ENCODE data around the gene NR4A3. TPM values are rescaled to one million over a fixed set of nuclear protein-coding genes. Genes with fewer than 3 reads are reported as not detected.

NR4A3 gene
- total and polyA plus RNA-seq, 8 donors = 0.32 to 6.2 (median 0.76) TPM

GRCh38 chr9:99881769-99882168 lies 60.1 kb downstream of the NR4A3 start:
- intact Hi-C loops (cut with DNase I) = no loop called here
- Histone ChIP-seq H3K9me3 (no peaks in the 10 kb centered on the region), H3K27ac (no peak overlapping the region), H3K4me1 (no peaks in the 10 kb centered on the region), H3K27me3 (no peaks in the 10 kb centered on the region), H3K4me3 (no peak overlapping the region), H3K36me3 (no peaks in the 10 kb centered on the region)
- TF ChIP-seq, protein P1, sequence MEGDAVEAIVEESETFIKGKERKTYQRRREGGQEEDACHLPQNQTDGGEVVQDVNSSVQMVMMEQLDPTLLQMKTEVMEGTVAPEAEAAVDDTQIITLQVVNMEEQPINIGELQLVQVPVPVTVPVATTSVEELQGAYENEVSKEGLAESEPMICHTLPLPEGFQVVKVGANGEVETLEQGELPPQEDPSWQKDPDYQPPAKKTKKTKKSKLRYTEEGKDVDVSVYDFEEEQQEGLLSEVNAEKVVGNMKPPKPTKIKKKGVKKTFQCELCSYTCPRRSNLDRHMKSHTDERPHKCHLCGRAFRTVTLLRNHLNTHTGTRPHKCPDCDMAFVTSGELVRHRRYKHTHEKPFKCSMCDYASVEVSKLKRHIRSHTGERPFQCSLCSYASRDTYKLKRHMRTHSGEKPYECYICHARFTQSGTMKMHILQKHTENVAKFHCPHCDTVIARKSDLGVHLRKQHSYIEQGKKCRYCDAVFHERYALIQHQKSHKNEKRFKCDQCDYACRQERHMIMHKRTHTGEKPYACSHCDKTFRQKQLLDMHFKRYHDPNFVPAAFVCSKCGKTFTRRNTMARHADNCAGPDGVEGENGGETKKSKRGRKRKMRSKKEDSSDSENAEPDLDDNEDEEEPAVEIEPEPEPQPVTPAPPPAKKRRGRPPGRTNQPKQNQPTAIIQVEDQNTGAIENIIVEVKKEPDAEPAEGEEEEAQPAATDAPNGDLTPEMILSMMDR (IDR thresholded peaks at IDR 0.05) = no peak
- DNase-seq (no peak), ATAC-seq (no peak)

DNA sequence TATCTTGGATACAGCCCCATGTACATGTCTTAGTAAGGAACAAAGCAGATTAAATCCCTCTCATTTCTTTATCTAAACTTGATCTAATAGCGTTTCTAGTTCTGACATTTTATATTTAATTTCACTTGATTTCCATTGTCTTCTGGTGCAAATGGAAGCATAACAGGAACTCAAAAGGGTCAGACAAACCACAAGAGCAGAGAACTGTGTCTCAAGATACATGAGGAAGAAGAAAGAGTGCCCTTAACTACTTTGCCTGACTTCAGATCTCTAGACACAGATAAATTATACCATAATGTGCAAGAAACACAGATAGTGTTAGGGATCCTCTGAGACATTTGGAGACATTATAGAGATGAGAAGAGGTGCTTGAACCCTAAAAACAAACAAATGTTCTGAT lies 64.1 kb downstream of the NR4A3 start:
- no peak overlapping the region for H3K27ac ChIP-seq
- TF ChIP-seq, protein P1 (IDR thresholded peaks at IDR 0.05) = no peak
- no peak for ATAC-seq
- no peaks in the 10 kb centered on the region for H3K36me3 ChIP-seq
- no peak overlapping the region for H3K4me3 ChIP-seq
- no peaks in the 10 kb centered on the region for H3K27me3 ChIP-seq
- intact Hi-C loops (cut with DNase I) = no loop called here
- no peaks in the 10 kb centered on the region for H3K9me3 ChIP-seq
- DNase-seq = no peak
- no peaks in the 10 kb centered on the region for H3K4me1 ChIP-seq

GRCh38 chr9:99889120-99889519 lies 67.4 kb downstream of the NR4A3 start:
- no peak overlapping the region for H3K27ac ChIP-seq
- intact Hi-C loops (cut with DNase I) = no loop called here
- DNase-seq (no peak), ATAC-seq (no peak)
- TF ChIP-seq, protein P1 (IDR thresholded peaks at IDR 0.05) = no peak
- H3K36me3 ChIP-seq = no peaks in the 10 kb centered on the region
- H3K9me3 ChIP-seq = no peaks in the 10 kb centered on the region
- H3K4me3 ChIP-seq = no peak overlapping the region
- H3K4me1 ChIP-seq = no peaks in the 10 kb centered on the region
- no peaks in the 10 kb centered on the region for H3K27me3 ChIP-seq

DNA sequence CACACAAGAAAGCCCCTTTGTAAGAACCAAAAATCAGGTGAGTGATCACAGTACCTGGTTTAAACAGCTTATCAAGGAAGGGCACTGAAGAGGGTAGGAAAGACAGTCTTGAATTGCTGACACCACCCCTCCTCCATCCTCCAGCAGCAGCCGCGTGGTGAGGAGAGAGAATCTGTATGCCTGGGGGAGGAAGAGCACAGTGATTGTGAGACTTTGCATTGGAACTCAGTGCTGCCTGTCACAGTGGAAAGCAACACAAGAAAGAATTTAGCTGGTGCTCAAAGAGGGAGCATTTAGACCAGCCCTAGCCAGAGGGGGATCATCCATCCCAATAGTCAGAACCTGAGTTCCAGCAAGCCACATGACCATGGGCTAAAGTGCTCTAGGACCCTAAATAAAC lies 73.1 kb downstream of the NR4A3 start:
- Histone ChIP-seq H3K4me3 (no peak overlapping the region), H3K27me3 (no peaks in the 10 kb centered on the region), H3K27ac (no peak overlapping the region), H3K36me3 (no peaks in the 10 kb centered on the region), H3K4me1 (no peaks in the 10 kb centered on the region), H3K9me3 (no peaks in the 10 kb centered on the region)
- TF ChIP-seq, protein P1 (IDR thresholded peaks at IDR 0.05) = no peak
- DNase-seq (no peak), ATAC-seq (no peak)
- intact Hi-C loops (cut with DNase I) = no loop called here

GRCh38 chr9:99895510-99895909 lies 73.8 kb downstream of the NR4A3 start:
- no peak overlapping the region for H3K27ac ChIP-seq
- H3K4me1 ChIP-seq = no peaks in the 10 kb centered on the region
- H3K36me3 ChIP-seq = no peaks in the 10 kb centered on the region
- no peaks in the 10 kb centered on the region for H3K27me3 ChIP-seq
- peak; percentile 86 for ATAC-seq
- intact Hi-C loops (cut with DNase I) = no loop called here
- DNase-seq = no peak
- no peaks in the 10 kb centered on the region for H3K9me3 ChIP-seq
- TF ChIP-seq, protein P1 (IDR thresholded peaks at IDR 0.05) = no peak
- no peak overlapping the region for H3K4me3 ChIP-seq

Measured in left lung (tissue), 10 donors.